NCI-H82 treated with DMSO at 0.1 percent for 48 hours (cell line): ENCODE measurements around the gene SLC4A3.

Source experiments
- DNase-seq: peaks from one replicate; lab custom pipeline; 2025; ENCODE audit not compliant: unreplicated experiment; lab: John Stamatoyannopoulos, UW

SLC4A3 gene, protein sequence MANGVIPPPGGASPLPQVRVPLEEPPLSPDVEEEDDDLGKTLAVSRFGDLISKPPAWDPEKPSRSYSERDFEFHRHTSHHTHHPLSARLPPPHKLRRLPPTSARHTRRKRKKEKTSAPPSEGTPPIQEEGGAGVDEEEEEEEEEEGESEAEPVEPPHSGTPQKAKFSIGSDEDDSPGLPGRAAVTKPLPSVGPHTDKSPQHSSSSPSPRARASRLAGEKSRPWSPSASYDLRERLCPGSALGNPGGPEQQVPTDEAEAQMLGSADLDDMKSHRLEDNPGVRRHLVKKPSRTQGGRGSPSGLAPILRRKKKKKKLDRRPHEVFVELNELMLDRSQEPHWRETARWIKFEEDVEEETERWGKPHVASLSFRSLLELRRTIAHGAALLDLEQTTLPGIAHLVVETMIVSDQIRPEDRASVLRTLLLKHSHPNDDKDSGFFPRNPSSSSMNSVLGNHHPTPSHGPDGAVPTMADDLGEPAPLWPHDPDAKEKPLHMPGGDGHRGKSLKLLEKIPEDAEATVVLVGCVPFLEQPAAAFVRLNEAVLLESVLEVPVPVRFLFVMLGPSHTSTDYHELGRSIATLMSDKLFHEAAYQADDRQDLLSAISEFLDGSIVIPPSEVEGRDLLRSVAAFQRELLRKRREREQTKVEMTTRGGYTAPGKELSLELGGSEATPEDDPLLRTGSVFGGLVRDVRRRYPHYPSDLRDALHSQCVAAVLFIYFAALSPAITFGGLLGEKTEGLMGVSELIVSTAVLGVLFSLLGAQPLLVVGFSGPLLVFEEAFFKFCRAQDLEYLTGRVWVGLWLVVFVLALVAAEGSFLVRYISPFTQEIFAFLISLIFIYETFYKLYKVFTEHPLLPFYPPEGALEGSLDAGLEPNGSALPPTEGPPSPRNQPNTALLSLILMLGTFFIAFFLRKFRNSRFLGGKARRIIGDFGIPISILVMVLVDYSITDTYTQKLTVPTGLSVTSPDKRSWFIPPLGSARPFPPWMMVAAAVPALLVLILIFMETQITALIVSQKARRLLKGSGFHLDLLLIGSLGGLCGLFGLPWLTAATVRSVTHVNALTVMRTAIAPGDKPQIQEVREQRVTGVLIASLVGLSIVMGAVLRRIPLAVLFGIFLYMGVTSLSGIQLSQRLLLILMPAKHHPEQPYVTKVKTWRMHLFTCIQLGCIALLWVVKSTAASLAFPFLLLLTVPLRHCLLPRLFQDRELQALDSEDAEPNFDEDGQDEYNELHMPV

DNA sequence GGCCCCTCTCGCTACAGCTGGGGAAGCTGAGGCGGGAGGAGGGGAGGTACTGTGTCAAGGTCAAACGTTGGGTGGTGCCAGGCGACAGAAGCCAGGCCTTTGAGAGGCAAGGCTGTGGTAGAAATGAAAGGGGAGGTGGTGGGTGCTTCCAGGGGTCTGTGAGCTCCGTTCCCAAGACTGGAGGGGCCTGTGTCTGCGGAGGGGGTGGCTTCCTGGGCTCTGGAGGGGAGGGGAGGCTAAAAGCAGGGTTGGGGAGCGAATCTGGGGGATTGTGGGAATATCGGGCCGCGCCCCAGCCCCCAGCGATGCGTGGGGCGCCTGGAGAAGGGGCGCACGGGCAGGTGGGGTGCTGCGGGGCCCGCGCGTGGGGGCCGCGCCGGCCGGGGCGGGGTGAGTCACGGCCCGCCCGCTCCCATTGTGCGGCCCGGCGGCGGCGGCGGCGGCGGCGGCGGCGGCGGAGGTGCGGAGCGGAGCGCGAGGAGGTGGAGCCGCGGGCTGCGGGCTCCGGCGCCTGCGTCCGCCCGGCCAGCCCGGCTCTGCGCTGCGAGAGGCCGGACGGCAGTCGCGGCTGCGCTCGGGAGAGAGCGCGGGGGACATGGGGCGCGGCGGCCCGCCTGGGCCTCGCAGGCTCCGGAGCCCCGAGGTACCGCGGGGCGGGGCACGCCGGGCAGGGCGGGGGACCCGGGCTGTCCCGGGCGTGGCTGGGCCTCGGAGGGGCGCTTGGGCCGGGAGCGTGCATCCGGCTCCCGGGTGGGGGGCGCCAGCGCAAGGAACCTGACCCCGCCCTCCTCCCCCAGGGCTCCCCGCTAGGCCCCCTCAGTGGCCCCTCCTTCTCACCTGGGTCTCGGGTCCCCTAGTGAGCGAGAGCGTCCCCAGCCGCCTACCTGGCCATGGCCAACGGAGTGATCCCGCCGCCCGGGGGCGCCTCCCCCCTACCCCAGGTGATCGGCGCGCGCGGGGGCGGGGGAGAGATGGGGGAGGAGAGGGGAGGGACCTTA, at the start of gene SLC4A3:
TSS of gene SLC4A3 (plus strand) at position 528 of the 998 bp plus-strand sequence. CDS start at position 891, 363 bp downstream.
- DNase-seq = no peak

DNA sequence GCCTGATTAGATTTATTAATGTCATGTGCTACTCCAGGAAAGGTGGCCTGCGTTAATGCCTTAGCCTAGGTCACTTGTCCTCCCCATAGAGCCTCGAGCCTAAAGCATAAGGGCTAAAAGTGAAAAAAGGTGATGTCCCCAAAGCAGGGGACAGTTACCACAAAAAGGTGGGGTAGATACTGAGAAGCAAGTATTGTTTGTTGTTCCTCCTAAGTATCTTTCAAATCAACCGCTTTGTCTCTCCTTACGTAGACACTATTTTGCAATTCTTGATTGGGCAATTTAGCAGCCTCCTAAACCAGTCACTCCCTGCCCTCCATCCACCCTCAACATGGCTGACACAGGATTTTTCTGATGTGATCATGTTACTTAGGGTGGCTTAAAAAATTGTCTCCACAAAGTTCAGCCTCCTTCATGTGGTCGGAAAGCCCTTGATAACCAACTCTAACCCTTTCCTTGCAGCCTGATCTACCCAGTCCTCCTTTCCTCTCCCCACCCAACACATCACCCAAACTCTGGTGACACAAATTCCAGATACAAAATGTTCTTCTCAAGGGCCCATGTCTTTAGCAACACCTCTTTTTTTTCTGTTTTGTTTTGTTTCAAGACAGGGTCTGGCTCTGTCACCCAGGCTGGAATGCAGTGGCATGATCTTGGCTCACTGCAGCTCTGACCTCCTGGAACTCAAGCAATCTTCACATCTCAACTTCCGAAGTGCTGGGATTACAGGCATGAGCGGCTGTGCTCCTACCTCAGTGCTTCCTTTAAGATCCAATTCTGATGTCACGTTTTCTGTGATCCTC, 48.4 kb upstream of the SLC4A3 start:
- no peak for DNase-seq

DNA sequence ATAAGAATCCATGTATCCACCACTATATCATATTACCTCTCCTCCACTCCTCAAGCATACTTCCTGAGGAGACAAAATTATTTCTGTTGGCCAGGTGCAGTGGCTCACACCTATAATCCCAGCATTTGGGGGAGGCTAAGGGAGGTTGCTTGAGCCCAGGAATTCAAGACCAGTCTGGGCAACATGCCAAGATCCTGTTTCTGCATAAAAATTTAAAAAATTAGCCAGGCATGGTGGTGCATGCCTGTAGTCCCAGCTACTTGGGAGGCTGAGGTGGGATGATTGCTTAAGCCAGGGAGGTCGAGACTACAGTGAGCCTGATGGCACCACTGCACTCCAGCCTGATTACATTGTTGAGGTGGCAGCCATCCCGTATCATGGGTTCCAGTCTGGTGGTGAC, 46.1 kb upstream of the SLC4A3 start:
- DNase-seq = no peak

DNA sequence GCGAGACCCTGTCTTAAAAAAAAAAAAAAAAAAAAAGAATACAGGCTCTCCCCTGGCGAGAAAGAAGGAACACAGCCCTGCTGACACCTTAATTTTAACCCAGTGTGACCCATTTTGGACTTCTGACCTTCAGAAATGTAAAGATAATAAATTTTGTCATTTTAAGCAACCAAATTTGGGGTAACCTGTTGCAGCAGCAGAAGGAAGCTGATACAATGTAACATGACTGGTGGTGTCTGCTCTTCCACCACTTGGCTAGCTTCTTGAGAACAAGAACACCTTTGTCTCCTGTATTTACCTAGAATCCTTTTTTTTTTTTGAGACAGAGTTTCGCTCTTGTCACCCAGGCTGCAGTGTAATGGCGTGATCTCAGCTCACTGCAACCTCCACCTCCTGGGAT, 36.3 kb upstream of the SLC4A3 start:
- no peak for DNase-seq

DNA sequence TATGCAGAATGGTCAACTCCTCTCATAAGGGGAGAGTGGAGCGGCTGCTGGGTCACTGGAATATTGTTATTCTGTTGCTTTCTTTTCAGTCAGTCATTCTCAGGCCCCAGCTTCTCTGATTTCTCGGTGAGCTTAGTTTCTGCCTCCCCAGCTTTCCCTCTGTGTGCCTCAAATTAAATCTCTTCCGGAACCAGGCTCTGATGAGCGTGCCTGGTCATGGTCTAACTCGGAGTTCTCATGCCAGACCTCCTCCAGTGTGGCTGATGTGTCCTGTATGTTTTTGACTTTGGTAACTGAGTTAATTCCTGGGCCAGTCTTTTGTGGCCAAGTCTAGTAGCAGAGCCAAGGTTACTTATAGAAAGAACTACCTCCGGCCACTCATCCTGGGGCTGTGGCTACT, 34.7 kb upstream of the SLC4A3 start:
- DNase-seq = no peak

DNA sequence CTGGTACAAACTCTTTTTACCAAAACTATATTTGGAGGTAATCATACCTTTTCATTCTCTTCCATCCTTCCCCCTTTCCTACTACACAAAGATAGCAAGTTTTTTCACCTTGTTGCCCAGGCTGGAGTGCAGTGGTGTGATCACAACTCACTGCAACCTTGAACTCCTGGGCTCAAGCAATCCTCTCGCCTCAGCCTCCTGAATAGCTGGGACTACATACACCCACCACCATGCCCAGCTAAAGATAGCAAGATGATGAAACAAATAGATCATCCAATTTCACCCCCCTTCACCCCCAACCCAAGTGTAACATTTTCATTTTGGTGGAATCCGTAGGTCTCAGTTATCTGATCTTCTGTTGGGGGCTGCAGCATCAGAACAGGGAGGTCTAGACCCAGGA, 34.3 kb upstream of the SLC4A3 start:
- DNase-seq = no peak

DNA sequence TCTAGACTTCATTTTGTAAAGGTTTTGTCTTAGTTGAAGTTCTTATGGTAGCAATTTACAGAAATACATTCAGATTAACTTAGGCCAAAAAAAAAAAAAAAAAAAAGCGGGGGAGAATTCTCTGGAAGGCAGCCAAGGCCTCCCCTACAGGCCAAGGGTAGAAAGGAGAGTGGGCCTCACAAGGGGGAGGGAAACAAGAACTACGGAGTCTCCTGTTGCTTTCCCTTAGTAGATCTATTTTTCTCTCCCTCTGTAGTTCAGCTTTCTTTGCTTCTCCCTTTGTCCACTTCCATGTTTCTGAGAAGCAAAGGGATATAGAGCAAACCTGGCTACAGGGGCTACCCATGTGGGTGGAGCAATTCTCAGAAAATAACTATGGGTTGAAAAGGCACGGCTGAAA, 32.2 kb upstream of the SLC4A3 start:
- no peak for DNase-seq

DNA sequence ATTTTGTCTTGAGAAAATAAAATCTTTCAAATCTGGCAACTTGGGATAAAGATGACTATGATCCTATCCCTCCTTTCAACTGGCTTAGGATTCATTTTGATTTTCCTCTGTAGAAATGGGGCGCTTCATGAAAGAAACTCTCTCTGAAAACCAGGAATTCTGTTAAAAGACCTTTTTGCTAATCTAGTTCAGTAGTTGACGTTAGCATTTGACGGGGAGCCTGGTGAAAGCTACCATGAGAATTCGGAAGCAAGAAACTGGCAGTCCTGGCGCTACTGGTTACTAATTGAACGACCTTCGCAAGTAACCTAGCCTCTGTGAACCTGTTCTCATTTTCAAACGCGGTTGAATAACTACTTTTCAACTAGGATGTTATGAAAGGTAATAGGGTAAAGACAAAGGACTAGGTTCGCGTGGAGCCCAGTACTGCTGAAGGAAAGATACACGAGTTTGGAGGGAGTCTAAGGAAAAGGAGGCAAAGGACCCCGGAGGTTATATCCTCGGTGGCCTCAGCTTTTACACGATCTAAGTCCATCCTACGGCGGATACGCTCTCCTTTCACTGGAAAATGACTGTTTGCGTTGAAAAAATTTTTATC, 30.4 kb upstream of the SLC4A3 start:
- DNase-seq = no peak

DNA sequence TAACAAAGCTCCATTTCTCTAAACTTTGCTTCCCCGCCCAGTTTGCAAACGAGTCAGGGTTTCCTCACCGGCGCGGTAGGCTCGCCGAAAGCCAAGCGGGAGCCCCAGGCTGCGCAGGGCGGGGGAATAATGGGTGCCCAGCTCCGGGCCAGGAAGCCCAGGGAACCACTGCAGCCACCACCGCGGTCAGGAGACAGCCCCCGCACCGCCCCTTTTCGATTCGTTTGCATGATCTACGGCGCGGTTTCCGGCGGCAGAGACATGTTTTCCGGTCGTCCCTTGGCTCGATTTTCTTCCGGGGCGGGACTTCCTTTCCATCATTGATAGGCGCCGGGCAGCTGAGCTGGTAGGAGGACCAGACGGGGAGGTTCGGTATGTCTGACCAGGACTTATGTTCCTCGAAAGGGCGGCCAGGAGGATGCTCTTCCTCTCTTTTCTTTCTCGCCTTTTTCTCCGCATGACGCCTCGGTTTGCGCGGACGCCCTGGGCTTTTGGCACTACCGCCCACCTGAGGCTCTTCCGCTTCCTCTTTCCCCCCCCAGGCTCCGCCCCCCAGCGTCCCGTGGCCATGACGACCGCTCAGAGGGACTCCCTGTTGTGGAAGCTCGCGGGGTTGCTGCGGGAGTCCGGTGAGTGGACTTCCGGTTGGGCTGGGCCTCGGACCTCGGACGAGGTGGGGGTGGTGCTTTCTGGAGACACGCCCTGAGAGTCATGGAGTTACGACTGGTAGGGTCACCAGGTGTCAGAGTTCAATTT, 29.7 kb upstream of the SLC4A3 start, which contains the start of gene STK11IP:
TSS of gene STK11IP (plus strand) at position 306 of the 756 bp plus-strand sequence. CDS start at position 569, 263 bp downstream.
- peak; percentile 89 for DNase-seq

DNA sequence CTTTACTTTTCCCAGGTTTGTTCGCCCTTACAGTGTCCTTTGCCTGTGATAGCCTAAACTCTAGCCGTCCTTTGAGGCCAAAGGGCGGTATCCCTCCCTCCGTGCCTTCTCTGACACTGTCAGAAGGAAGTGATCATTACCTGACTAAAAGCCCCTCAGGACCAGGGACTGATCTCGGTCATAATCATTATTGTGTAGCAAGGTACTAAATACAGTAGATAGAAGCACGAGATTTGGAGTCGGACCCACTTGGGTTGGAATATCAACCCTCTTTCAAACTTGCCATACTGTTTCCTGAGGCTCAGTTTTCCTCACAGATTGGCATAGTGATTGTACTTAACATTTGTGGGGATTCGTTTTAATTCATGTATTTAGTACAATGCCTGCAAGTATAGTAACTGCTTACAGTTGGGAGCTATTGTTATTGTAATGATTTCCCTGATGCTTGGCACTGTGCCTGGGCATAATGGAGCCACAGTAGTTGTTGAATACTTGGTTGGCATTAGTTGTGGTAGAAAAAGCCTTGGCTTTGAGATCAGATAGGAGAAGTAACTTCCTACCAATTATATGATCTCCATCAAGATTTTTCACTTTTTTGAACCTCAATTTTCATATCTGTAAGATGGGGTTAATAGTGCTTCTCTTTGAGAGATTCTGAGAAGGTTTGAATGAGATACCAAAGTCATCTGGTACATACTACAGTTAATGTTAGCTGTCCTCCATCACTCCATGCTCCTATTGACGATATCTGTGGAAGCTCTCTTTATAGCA, 28.9 kb upstream of the SLC4A3 start:
- DNase-seq = no peak

DNA sequence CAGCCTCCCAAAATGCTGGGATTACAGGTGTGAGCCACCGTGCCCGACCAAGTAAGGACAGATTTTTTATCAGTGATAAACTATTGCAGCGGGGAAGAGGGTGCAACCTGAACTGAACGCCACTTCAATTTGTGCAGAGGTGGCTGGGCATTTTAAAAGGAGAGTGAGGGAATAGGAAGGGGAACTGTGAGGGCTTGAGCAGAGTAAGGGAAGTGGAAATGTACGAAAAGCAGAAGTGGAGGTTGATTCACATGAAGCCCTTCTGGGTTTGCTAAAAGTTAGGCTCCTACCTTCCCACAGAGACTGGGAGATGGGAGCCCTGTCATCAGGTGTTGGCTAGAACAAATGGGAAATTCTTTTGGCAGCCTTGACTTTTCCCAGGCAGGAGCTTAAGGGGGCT, 23.7 kb upstream of the SLC4A3 start:
- DNase-seq = no peak

DNA sequence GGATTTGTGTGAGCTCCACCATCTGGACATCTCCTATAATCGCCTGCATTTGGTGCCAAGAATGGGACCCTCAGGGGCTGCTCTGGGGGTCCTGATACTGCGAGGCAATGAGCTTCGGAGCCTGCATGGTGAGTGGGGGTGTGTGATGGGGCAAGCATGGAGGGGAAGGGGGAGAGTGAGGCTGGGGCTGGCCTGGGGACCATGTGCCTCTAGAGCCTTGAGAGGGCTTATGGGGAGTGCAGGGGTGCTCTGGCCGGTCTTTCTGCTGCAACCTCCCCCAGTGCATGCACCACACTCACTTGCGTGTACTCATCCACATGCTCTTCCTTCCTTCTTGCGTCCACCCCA, 21.8 kb upstream of the SLC4A3 start:
- no peak for DNase-seq

DNA sequence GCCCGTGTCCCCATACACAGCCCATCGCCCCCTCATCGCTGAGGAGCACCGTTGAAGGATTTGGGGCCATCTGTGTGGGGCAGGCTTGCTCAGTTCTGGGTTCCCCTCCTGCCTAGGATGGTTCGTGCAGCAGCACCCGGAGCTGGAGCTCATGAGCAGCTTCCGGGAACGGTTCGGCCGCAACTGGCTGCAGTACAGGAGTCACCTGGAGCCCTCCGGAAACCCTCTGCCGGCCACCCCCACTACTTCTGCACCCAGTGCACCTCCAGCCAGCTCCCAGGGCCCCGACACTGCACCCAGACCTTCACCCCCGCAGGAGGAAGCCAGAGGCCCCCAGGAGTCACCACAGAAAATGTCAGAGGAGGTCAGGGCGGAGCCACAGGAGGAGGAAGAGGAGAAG, 19.5 kb upstream of the SLC4A3 start:
- DNase-seq = no peak

DNA sequence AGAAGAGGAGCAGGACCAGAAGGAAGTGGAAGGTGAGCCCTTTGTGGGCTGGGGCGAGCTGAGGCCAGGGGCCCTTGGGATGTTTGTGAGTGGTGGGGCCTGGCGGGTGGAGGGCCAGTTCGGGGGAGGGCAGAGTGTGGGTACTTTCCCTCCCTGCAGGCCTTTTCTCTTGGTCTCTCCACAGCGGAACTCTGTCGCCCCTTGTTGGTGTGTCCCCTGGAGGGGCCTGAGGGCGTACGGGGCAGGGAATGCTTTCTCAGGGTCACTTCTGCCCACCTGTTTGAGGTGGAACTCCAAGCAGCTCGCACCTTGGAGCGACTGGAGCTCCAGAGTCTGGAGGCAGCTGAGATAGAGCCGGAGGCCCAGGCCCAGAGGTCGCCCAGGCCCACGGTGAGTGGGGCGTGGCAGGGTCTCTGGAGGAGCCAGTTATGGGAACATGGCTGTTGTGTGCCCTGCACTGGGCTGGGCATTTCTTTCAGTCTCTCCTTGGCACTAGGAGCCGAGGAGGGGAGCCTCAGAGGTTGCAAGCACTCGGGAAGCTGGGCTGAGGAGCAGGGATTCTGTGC, 18.9 kb upstream of the SLC4A3 start:
- DNase-seq = no peak

DNA sequence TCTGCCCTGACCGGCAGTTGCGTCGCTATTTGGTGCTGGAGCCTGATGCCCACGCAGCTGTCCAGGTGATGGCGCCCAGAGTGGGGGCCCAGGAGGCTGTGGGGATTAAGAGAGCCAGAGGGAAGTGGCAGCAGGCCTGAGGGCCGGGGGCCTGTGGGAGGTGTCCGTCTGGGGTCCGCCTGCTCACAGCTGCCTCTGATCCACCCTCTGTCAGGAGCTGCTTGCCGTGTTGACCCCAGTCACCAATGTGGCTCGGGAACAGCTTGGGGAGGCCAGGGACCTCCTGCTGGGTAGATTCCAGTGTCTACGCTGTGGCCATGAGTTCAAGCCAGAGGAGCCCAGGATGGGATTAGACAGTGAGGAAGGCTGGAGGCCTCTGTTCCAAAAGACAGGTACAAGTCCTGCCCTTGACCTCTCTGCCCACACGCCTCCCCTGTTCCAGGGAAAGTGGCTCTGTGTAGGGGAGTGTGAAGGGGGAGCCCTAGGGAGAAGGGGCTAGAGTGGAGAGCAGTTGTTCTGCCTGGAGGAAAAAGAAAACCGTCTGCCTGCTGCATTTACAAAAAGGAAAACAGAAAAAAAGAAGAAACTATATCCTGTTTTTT, 18.2 kb upstream of the SLC4A3 start:
- no peak for DNase-seq

DNA sequence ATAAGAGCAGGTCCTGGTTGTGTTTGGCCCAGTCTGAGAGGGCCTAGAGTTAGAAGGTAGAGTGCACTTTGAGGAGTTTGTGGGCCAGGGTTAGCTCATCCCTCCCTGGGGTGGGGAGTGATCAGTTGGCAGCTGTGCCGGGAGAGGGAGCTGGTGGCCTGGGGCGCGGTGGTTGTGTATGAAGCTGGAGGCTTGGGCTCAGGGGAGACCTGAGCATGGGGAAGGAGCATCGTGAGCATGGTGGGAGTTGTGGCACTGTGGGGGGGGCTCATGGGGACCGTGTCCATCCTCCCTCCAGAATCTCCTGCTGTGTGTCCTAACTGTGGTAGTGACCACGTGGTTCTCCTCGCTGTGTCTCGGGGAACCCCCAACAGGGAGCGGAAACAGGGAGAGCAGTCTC, 16.1 kb upstream of the SLC4A3 start:
- DNase-seq = no peak
